Measurements from ENCODE around the gene DTWD2.
"Not testable (repeated sequence)": the region's sequence is repeated elsewhere in the genome, so short reads cannot be mapped to it uniquely, and the experiment has no call there.

- TF ChIP-seq, protein P1, sequence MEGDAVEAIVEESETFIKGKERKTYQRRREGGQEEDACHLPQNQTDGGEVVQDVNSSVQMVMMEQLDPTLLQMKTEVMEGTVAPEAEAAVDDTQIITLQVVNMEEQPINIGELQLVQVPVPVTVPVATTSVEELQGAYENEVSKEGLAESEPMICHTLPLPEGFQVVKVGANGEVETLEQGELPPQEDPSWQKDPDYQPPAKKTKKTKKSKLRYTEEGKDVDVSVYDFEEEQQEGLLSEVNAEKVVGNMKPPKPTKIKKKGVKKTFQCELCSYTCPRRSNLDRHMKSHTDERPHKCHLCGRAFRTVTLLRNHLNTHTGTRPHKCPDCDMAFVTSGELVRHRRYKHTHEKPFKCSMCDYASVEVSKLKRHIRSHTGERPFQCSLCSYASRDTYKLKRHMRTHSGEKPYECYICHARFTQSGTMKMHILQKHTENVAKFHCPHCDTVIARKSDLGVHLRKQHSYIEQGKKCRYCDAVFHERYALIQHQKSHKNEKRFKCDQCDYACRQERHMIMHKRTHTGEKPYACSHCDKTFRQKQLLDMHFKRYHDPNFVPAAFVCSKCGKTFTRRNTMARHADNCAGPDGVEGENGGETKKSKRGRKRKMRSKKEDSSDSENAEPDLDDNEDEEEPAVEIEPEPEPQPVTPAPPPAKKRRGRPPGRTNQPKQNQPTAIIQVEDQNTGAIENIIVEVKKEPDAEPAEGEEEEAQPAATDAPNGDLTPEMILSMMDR (IDR thresholded peaks at IDR 0.05), result not testable (repeated sequence)
- TF ChIP-seq POLR2A (IDR thresholded peaks at IDR 0.05), result not testable (repeated sequence)
Measured at GRCh38 chr5:118964388-118964787, 24.0 kb downstream of the DTWD2 start.

Data from adrenal gland (tissue), 5 donors.